Nephron progenitor cell (in vitro differentiated cells): ENCODE data around the gene SLC35E1.
A peak's percentile ranks its signal among the peaks of the same experiment; 100 is the strongest.

ENCODE experiments used
- DNase-seq: peaks from one replicate; pipeline ENCODE4 v3.0.0; 2021
- H3K27ac Mint-ChIP-seq: 2 replicates; pipeline ENCODE4 v1.8.0; 2021; ENCODE audit warnings: mild to moderate bottlenecking, moderate library complexity, mixed read lengths
- H3K27me3 Mint-ChIP-seq: 2 replicates; pipeline ENCODE4 v1.8.0; 2021; ENCODE audit warnings: mild to moderate bottlenecking, low read depth, mixed read lengths; ENCODE audit not compliant: poor library complexity
- H3K36me3 Mint-ChIP-seq: 2 replicates; pipeline ENCODE4 v1.8.0; 2021; ENCODE audit warnings: low read depth, mixed read lengths
- H3K4me1 Mint-ChIP-seq: 2 replicates; pipeline ENCODE4 v1.8.0; 2021; ENCODE audit warnings: mixed read lengths
- H3K4me3 Mint-ChIP-seq: 2 replicates; pipeline ENCODE4 v1.8.0; 2021; ENCODE audit warnings: mild to moderate bottlenecking, moderate library complexity, mixed read lengths
- H3K9me3 Mint-ChIP-seq: 2 replicates; pipeline ENCODE4 v1.8.0; 2021; ENCODE audit warnings: mild to moderate bottlenecking, moderate library complexity, mixed read lengths
- TF ChIP-seq, protein P1 (sequence below): fragments of 200-600 bp; sonication (generic); IDR thresholded peaks from 2 replicates; pipeline ENCODE4 v1.5.0; 2021; ENCODE audit warnings: antibody characterized with exemption

SLC35E1 gene

GRCh38 chr19:16590876-16591802, 18.9 kb upstream of the SLC35E1 start:
- Mint-ChIP-seq H3K36me3 (no peaks in the 10 kb centered on the region), H3K27ac (no peak overlapping the region), H3K4me3 (no peak overlapping the region), H3K9me3 (no peaks in the 10 kb centered on the region), H3K27me3 (peaks cover 6% of the 10 kb centered on the region), H3K4me1 (peaks cover 76% of the 10 kb centered on the region)
- TF ChIP-seq, protein P1, sequence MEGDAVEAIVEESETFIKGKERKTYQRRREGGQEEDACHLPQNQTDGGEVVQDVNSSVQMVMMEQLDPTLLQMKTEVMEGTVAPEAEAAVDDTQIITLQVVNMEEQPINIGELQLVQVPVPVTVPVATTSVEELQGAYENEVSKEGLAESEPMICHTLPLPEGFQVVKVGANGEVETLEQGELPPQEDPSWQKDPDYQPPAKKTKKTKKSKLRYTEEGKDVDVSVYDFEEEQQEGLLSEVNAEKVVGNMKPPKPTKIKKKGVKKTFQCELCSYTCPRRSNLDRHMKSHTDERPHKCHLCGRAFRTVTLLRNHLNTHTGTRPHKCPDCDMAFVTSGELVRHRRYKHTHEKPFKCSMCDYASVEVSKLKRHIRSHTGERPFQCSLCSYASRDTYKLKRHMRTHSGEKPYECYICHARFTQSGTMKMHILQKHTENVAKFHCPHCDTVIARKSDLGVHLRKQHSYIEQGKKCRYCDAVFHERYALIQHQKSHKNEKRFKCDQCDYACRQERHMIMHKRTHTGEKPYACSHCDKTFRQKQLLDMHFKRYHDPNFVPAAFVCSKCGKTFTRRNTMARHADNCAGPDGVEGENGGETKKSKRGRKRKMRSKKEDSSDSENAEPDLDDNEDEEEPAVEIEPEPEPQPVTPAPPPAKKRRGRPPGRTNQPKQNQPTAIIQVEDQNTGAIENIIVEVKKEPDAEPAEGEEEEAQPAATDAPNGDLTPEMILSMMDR: no peak
- no peak for DNase-seq

DNA sequence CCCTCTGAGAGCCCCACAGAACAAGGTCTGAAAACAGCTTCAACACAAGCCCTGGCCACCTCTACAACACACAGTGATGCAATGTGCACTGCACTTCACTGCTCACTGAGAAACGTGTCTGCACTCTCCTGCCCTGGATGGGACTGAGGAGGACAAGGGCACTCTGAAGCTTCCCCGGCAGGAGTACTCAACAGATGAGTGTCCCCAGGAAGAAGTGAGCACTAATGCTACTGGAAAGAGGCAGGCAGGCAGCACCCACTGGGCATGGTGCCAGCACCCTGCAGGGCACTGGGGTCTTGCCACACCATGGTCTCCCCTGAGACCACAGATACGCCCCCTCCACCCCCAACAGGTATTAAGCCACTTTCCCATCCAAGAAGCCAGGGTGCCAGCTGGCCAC, 17.7 kb upstream of the SLC35E1 start:
- Mint-ChIP-seq H3K4me1 (peaks cover 82% of the 10 kb centered on the region), H3K27ac (no peak overlapping the region), H3K27me3 (peaks cover 2% of the 10 kb centered on the region), H3K4me3 (no peak overlapping the region), H3K36me3 (no peaks in the 10 kb centered on the region), H3K9me3 (no peaks in the 10 kb centered on the region)
- no peak for DNase-seq
- TF ChIP-seq, protein P1: no peak

- Mint-ChIP-seq H3K36me3 (no peaks in the 10 kb centered on the region), H3K27ac (peak overlapping the region; percentile 93), H3K4me1 (peaks cover 91% of the 10 kb centered on the region), H3K9me3 (no peaks in the 10 kb centered on the region), H3K27me3 (no peaks in the 10 kb centered on the region), H3K4me3 (no peak overlapping the region)
- DNase-seq: no peak
- TF ChIP-seq, protein P1: no peak
Measured at GRCh38 chr19:16588824-16589577, 16.8 kb upstream of the SLC35E1 start.

DNA sequence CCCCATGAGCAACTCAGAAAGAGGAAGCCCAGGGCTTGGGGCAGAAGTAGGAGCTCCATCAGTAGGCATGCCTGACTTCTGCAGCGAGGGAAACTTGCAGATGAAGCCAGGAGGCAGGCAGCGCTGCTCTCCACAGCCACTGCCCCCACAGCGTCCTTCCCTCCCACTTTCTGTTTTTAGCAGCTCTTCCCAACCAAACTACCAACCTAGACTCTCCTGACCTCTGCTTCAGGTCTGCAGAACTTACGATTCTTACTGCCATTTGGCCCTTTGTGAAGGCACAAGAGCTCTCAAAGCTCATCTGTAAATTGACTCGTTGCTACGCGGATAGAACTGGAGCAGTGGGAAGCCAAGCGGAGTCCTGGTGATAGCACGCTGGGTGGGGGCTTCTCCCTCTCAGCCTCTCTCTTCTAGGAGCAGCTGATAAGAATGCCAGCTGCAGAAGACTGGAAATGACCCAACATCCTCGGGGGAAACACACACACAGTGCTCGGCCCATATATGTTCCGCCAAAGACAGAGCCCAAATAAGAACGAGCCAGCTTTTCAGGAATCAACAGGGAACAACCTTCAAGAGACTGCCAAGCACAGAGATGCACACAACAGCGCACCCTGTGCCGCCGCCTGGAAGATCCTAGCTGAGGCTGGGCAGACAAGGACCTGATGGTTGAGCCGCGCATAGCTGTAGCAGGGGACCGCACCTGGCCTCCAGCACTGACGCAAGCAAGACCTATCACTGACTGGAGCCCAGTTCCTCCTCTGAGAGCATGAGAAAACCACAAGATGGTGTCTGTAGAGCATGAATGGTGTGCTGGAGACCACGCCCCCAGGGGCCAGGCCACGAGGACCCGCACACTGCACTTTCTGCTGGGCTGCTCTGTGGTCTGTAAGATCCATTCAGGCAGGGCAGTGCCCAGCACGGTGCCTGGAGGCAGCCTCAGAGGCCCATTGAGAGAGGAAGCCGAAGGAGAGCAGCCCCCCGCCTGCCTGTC, 15.9 kb upstream of the SLC35E1 start:
- TF ChIP-seq, protein P1: no peak
- H3K4me3 Mint-ChIP-seq: peak overlapping the region; percentile 60
- H3K27ac Mint-ChIP-seq: peak overlapping the region; percentile 93
- H3K27me3 Mint-ChIP-seq: no peaks in the 10 kb centered on the region
- peaks cover 92% of the 10 kb centered on the region for H3K4me1 Mint-ChIP-seq
- H3K36me3 Mint-ChIP-seq: no peaks in the 10 kb centered on the region
- no peaks in the 10 kb centered on the region for H3K9me3 Mint-ChIP-seq
- DNase-seq: no peak

GRCh38 chr19:16586991-16587832, 15.0 kb upstream of the SLC35E1 start:
- Mint-ChIP-seq H3K27me3 (no peaks in the 10 kb centered on the region), H3K27ac (peak overlapping the region; percentile 87), H3K4me1 (peaks cover 93% of the 10 kb centered on the region), H3K9me3 (no peaks in the 10 kb centered on the region), H3K36me3 (no peaks in the 10 kb centered on the region), H3K4me3 (peak overlapping the region; percentile 28)
- TF ChIP-seq, protein P1: no peak
- DNase-seq: peak; percentile 34
